PFSK-1 (cell line): ENCODE results near the gene AZGP1.

ENCODE experiments used
- FOXP2 ChIP-seq: optimal IDR thresholded peaks from 2 replicates; pipeline ENCODE3; 2011; ENCODE audit warnings: borderline replicate concordance, control low read depth, inconsistent platforms; ENCODE audit not compliant: insufficient read depth; ENCODE audit errors: extremely low read length, extremely low read depth
- POLR2AphosphoS5 ChIP-seq: IDR thresholded peaks from 2 replicates; pipeline ENCODE4 v1.6.1; 2012; ENCODE audit warnings: low read depth, mild to moderate bottlenecking, control low read depth, low read length, moderate library complexity
- REST ChIP-seq, 2 experiments: IDR thresholded peaks; 2 replicates each; pipeline versions ENCODE4 v1.6.1 to v1.8.0; 2011 to 2012; ENCODE audit warnings: low read depth in 2 of 2, low read length in 2 of 2, control low read depth in 1 of 2, inconsistent platforms in 1 of 2, mild to moderate bottlenecking in 1 of 2, moderate library complexity in 1 of 2; ENCODE audit not compliant: insufficient read depth in 1 of 2
- SIN3A ChIP-seq: IDR thresholded peaks from 2 replicates; pipeline ENCODE4 v1.6.1; 2012; ENCODE audit warnings: mild to moderate bottlenecking, low read length, moderate library complexity, borderline replicate concordance; ENCODE audit not compliant: insufficient read depth
- TAF1 ChIP-seq: IDR thresholded peaks from 2 replicates; pipeline ENCODE4 v1.6.1; 2012; ENCODE audit warnings: low read length, control low read depth, borderline replicate concordance; ENCODE audit not compliant: insufficient read depth

The AZGP1 gene

DNA sequence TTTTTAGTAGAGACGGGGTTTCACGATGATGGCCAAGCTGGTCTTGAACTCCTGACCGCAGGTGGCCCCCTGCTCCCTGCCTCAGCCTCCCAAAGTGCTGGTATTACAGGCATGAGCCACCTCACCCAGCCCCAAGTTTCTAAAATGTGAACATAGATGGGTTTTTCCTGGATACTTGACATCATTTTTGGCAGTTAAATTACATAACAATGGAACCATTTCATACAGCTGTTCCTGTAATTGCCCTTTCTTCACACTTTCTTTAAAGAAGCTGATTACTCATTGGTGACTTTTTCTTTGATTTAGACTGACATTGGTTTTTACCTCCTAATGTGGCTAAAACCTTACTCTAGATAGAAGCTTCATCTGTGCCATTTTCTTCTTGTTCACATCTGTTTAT, 45.5 kb upstream of the AZGP1 start:
- no peak for TF ChIP-seq POLR2AphosphoS5
- no peak for TF ChIP-seq REST (IDR thresholded peaks at IDR 0.05; ENCODE audit: insufficient read depth in 1 of 2, low read depth in 2 of 2, low read length in 2 of 2)
- TF ChIP-seq FOXP2: no peak
- no peak for TF ChIP-seq SIN3A
- TF ChIP-seq TAF1: no peak

DNA sequence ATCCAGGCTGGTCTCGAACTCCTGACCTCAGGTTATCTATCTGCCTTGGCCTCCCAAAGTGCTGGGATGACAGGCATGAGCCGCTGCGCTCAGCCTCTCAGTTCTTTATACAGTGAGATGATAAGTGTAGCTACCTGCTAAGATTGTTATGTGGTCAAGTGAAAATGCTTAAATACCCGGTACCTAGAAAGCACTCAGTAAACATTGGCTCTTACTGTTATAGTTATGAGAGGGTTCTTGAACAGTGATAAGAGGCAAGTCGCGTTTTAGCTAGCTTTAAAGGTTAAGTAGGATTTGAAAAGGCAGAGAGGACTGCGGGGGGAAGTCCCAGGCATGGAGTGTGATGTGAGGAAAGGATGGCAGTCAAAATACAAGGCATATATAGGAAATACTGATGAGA, 44.1 kb upstream of the AZGP1 start:
- TF ChIP-seq FOXP2: no peak
- TF ChIP-seq SIN3A: no peak
- no peak for TF ChIP-seq REST (IDR thresholded peaks at IDR 0.05; ENCODE audit: insufficient read depth in 1 of 2, low read depth in 2 of 2, low read length in 2 of 2)
- TF ChIP-seq POLR2AphosphoS5: no peak
- TF ChIP-seq TAF1: no peak

DNA sequence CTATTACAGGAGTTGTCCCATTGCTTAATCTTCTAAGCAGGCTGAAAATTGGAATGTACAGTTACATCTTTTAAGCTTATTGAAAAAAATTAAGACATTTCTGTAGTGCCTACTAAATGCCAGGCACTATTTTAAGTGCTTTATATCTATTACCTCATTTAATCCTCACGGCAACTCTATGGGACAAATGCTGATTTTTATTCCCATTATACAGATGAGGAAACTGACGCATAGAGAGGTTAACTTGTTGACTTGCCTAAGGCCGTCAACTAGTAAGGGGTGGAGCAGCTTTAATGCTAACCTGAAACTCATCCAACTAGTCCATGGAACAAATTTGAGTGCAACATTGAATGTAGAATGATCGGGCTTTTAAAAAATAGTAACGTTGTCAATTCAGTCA, 42.0 kb upstream of the AZGP1 start:
- TF ChIP-seq FOXP2 (no peak), SIN3A (no peak), REST (IDR thresholded peaks at IDR 0.05; ENCODE audit: insufficient read depth in 1 of 2, low read depth in 2 of 2, low read length in 2 of 2) (no peak), TAF1 (no peak), POLR2AphosphoS5 (no peak)

DNA sequence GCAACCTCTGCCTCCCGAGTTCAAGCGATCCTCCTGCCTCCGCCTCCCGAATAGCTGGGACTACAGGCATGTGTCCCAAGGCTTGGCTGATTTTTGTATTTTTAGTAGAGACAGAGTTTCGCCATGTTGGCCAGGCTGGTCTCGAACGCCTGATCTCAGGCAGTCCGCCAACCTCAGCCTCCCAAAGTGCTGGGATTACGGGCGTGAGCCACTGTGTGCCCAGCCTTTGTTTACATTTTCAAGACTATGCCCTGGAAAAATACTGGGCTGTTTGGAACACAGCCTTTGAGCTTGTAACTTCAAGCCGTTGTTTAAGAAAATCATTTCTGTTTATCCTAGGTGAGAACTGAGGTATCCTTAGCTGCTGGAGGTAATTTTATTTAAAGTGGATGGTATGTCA, 41.5 kb upstream of the AZGP1 start:
- no peak for TF ChIP-seq POLR2AphosphoS5
- no peak for TF ChIP-seq TAF1
- TF ChIP-seq REST (IDR thresholded peaks at IDR 0.05; ENCODE audit: insufficient read depth in 1 of 2, low read depth in 2 of 2, low read length in 2 of 2): no peak
- no peak for TF ChIP-seq FOXP2
- TF ChIP-seq SIN3A: no peak

GRCh38 chr7:100016215-100016901, 40.5 kb upstream of the AZGP1 start:
- TF ChIP-seq SIN3A: no peak
- TF ChIP-seq TAF1: no peak
- TF ChIP-seq FOXP2: no peak
- no peak for TF ChIP-seq REST (IDR thresholded peaks at IDR 0.05; ENCODE audit: insufficient read depth in 1 of 2, low read depth in 2 of 2, low read length in 2 of 2)
- TF ChIP-seq POLR2AphosphoS5: no peak
